Superior temporal gyrus (tissue), 1 donor: Measurements from ENCODE around the gene CXCL14.

Experiments
- DNase-seq: peaks from one replicate; pipeline ENCODE4 v3.0.0-alpha.2; 2016; ENCODE audit errors: extremely low spot score

The CXCL14 gene

DNA sequence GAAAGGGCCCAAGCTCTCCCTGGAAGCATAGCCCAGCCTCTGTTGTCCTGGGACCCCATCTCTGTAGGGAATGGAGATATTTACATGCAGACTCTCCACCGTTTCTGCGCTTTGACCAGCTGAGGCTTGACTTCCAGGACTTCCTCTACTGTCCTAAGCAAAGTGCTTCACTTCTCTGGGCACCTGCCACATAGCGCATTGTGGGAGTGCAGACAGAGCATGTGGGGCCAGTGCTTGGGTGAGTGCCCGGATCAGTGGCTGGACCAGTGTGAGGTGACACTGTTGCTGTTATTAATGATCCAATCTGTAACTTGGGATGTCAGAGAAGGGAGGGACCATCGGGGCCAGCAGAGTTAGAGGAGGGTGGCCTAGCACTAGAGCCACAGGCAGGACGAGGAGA lies 10.5 kb downstream of the CXCL14 start:
- DNase-seq: no peak

DNA sequence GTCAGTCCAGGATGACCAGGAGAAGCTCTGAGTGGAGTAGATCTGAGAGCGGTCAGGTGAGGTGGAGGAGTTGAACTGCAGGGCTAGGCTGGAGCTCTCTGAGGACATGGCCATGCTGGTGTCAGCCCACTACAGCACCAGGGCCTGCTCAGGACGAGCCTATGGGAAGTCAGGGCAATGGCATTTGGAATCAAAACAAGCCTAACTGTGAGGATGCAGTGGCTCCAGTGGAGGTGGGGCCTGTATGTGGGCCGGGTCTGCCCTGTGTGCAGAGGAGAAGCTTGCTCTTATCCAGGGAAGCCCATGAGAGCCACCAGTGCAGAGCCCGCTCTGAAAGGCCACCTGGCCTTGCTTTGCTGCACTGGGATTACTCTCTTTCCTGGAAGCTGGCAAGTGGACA lies 11.1 kb downstream of the CXCL14 start:
- DNase-seq: no peak

DNA sequence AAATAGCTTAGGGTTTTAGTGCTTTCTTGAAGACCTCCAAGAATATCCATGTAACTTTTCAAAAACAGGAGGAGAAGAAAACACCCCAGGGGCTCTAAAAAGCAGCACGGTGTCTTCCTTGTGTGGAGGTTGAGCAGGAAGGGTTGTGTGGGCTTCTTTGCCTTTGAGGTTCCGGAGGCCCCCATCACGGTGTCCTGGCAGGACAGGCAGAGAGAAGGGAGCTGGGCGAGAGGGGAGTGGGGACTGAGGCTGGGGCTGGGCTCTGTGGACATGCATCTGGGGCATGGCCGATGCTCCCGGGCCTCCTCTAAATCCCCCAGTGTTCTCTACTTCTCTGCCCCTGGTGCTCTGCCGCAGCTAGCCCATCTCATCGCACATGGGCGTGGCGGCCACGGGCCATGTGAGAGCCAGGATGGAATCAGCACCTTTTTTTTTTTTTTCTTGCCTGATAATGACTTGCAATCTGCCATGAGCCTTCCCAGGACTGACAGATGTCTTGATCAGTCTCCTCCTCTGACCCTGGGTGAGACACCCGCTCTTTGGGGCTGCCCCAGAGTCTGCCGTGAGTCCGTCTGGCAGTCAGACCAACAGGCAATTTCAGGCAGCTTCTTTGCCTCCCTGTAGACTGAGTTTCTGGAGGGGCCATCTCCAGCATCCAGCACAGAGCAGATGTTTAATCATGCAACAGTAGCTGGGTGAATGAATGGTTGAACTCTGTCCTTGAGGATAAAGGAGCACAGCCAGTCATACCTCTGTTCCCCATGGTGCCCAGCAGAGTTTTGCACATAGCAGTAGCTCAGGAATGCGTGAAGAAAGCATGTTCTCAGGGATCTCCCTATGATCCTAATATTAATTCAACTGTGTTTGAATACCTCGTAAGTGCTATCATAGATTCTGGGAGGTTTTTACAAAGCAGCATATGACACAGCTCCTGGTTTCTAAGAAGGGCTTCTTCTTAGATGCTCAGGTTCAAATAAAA lies 12.1 kb downstream of the CXCL14 start:
- DNase-seq: no peak

DNA sequence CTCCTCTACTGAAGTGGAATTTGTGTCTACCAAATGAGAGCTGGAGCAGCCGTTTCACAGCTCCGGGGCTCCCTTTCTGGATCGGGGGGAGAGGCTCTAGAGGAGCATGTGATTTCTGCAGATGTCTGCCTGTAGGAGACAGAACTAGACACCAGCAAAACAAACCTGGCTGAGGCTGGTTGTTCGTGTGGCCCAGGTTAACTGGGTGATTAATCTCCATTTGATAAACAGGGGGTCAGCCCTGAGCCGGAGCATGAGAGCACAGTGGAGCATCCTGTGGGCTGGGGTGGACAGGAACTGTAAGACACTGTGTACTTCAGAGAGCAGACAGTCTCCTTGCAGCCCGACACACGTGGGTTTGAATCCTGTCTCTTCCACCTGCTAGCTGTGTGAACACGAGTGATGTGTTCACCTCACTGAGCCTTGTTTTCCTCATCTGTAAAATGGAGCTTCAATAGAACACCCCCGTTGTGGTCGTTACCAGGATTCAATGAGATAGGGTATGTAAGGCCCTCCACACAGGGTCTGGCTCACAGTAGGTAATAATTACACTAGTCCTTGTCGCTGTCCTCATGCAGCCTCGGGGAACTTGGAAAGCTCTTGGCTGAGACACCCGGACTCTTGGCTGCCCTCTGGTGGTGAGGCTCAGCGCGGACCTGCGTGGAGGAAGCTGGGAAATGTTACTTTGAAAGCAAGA lies 12.9 kb downstream of the CXCL14 start:
- peak; percentile 72 for DNase-seq

DNA sequence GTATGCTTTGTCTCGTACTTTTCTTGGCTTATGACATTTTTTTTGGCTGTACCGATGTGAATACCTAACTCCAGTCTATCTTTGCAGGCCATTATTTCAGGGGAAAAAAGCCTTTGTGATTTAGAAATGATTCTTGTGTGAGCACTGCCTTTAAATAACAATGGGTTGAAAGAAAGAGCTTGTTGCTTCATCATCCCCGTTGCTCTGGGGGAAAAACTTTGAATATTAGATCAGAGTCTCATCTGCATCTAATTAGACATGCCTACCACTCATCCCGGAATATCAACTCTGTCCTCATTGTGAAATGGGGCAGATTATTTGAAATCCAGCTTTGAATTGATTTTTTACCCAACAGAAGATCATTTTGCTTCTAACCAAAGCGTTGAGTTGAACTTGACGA lies 13.5 kb downstream of the CXCL14 start:
- DNase-seq: no peak

DNA sequence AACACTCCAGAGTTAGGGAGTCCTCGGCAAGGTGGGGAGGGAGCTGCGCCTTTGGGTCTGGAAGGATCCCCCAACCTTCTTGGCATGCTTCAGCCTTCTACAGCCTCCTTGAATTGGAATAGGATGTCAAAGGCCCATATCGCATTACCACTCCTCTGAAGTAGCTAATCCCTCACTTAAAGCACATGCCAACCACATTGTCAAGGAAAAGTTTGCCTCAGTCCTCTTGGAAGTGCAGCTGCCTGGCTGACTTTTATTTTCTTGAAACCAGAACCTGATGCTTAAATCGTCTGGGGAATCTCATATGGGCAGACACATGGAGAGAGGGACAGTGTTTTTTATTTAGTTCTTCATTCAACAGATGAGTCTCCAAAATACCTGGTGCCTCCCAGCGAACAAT lies 14.5 kb downstream of the CXCL14 start:
- no peak for DNase-seq

DNA sequence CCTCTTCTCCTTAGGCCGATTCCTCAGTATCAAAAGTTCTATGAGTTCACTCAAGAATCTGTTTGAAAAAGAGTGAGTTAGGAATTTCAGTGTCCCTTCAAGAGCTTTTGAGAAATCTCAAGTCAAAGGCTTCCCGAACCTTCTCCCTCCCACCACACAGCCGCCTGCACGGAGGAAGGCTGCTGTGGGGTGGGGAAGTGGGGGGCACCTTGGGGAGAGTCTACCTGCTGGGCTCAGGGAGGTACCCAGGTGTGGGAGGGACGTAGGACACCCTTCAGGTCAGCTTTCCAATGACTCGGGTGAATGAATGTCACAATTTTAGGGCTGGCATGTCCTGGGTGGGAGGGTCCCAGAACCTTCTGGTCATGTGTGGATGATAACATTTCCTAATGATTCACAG lies 17.5 kb downstream of the CXCL14 start:
- DNase-seq: no peak

DNA sequence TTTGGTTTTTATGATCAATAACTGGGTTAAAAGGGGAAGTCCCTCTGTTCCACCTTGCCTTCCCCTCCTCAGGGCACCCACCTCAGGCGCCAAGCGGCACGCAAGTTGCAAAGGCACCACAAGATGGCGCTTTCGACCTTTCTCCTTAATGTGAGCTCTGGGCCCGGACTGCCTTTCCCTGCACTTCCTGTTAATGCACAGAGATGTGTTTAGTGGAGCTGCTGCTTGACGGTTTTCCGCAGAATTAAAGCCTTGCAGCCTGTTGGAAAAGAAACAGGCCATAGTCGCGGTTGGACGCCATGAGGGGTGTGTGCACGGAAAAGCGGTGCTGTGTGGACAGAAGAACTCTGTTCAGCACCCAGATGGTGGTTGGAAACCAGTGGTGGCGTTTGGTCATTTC lies 17.9 kb downstream of the CXCL14 start:
- DNase-seq: peak; percentile 95

DNA sequence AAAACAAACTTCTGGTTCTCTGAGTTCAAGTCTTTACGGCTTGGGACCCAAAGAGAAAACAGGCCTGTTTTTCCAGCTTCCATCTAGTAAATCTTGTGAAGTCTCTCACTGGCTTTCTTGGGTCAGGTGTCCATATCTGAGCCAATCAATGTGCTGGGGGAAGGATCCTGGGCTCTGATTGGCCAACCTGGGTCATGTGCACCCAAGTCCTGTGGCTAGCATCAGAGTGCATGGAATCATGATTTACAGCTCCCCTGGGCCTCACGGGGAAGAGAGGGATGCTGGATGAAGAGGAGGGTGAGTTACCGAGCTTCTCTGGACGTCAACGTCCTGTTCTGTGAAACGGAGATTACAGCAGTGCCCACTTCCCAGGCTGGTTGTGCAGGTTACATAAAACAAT lies 19.4 kb downstream of the CXCL14 start:
- no peak for DNase-seq

DNA sequence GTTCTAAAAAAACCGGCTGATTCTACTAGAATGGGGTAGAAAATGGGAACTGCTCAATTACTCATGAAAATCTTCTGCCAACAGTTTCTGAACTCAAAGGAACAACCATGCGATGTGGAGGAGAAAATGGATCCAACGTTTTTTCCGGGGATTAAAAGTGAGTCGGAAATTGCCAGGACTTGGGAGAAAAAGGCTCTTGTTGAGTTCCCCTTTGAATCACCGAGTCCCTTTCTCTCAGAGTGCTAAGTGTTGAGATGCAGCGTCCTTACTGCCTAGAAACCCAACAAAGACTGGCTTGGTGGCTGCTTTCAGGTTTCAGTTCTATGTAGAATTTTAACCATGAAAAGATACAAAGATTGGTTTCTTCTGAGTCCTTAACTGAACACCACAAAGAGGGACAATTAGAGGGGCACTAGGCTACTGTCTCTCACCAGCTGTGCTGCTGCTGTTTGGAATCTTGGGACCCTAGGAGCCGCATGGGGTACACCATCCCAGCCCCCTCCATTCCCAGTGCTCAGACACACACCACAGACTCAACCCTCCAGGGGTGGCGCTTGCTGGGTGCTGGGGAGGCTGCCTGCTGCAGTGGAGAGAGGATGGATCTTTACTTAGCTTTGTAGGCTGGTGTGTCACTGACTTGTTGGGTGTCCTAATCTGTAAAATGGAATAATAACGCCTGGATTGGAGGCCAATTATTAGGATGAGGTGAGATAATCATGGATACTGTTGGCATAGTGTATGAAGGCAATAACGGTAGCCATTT lies 21.5 kb downstream of the CXCL14 start:
- DNase-seq: peak; percentile 47

DNA sequence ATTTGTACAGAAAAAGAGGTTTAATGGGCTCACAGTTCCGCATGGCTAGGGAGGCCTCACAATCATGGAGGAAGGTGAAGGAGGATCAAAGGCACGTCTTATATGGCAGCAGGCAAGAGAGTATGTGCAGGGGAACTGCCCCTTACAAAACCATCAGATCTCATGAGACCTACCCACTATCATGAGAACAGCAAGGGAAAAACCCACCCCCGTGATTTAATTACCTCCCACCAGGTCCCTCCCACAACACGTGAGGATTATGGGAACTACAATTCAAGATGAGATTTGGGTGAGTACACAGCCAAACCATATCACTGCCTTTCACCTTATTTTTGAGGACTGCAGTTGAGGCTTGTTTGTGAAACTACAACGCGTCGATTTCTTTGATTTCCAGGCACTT lies 22.2 kb downstream of the CXCL14 start:
- DNase-seq: no peak

DNA sequence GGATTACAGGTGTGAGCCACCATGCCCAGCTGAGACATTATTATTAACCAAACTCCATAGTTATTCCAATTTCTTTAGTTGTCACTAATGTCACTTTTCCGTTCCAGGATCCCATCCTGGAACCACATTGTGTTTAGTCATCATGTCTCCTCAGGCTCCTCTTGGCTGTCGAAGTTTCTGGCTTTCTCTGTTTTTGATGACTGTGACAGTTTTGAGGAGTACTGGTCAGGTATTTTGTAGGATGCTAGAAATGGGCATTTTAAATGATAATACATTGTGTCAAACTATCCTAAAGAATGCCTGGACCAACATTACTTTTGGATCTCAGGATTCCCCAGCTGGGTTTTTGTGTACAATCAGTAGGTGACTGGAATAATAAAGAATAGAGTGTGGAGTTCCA lies 23.3 kb downstream of the CXCL14 start:
- DNase-seq: no peak

DNA sequence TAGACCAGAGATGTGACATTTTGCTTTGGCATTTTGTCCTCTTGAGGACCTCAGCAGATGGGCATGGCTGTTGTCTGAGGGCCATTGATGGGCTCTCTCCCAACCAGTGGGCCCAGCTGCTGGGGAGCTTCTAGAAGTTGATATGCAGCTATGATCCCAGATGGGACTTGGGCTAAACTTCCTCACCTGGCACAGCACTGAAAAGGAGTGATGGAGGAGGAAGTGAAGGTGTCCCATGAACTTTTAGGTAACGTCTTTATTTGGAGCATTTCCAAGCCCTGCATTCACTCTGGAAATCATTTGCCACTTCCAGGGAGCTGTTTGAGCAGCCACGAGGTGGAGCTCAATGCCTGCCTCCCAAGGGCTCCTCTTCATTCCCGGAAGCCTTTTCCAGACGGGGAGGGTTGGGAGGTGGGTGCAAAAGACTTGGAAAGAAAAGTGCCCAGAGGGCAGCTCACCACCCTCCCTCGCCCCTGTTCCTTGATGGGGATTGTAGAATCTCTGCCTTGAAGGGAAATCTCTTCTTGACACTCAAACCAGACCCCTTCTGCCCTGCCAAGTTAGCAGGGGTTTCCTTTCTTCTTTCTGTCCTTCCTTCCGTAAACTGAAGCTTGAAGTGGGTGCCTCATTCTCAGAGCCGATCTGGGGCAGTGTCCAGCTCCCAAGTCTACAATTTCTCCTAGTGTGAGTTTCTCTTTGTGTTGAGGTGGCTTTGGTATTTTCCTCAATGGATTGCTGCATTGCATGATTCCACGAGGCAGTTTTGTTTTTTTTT lies 24.9 kb downstream of the CXCL14 start:
- no peak for DNase-seq

DNA sequence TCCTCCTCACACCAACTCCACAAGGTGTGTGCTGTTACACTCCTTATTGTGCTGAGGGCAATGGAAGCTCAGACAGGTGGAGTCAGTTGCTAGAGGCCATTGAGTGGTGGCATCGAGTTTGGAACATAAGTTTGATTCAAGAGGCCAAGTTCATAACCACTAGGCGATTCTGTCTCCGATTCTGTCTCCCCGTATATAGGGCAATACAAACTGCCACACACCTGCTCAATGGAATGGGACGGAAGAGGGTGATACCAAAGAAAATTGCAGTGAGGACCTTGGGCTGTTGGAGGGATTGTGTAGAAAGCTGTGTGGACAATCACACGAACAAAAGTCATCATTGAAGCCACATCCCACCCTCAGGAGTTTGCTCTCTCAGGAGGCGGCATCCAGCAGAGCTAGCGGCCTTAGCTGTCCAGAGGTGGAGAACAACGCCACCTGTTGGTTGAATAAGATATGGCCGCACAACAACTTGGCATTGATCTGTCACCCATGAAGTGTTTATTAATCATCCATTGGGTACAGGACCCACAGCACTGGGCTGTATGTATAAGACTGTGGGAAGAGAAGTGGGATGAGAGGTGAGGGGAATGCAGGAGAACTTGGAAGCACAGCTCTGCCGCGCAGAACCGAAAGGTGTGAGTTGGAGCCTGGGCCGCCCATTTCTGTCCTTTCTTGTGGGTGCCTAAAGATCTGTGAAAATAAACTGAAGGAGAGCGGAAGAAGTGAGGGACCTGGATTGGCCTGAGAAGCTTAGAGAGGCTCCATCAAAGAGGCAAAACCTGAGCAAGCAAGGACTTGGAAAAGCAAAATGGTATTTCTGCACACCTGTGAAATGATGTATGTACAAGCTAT lies 27.0 kb downstream of the CXCL14 start:
- DNase-seq: peak; percentile 90

DNA sequence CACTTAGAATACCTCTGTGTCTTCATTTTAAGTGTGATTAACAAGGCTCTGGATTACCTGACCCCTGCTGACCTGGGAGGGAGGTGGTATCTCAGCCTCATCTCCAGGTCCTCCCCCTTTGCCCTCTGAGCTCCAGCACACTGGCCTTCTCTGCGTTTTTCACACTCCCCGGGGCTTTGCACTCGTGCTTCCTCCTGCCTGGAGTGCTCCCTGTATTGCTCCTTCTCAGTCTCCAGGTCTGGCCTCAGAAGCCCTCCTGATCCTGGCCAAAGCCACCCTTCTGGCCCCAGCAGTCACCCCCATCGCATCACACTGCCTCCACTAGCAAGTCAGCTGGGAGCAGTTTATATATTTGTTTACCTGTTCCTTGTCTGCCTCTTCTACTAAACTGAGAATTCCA lies 29.4 kb downstream of the CXCL14 start:
- DNase-seq: no peak

DNA sequence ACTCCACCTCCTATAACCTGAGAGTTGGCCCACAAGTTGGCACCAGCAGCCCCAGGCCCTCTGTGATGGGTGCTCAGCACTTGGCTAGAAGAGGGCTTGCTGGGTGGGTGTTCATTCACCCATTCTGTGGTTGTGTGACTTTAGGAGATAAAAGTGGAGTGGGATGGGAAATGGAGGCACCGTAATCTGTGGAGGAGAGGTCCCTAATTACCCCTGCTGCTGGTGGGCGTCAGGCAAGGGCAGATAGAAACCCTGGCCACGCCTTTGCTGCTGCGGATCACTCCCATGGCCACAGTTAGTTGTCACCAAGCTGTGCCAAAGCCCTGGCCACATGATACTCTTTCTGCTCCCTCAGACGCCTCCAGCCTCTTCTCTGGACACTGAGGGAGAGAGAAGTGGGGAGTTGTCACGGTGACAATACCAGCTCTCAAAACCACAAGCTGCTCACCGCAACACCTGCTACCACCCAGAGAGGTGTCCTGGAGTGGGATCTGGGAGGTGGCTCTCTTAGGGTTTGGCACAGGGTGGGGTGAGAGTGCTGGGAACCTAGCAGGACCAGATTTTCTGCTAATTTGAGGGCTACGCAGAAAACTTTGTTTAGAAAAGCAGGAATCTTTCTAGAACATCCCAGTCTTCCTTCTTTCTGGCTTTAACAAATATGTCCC lies 31.1 kb downstream of the CXCL14 start:
- DNase-seq: no peak

DNA sequence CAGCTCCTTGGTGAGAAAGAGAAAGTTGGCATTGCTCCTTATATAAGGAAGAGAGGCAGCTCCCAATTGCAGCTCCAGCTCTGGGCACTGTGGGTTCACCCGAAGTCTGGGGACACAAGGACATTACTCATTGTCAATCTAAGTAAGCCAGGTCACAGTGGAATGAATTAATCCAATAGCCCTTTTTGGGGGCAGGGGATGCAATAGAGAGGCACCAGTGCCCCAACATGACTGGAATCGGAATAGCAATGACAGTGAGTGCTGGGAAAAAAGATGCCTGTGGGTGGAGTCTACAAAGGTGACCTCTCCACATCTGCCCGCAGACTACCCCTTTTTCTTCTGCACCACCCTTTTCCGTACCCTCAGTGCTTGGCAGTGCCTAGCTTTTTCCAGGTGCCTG lies 31.9 kb downstream of the CXCL14 start:
- DNase-seq: no peak

DNA sequence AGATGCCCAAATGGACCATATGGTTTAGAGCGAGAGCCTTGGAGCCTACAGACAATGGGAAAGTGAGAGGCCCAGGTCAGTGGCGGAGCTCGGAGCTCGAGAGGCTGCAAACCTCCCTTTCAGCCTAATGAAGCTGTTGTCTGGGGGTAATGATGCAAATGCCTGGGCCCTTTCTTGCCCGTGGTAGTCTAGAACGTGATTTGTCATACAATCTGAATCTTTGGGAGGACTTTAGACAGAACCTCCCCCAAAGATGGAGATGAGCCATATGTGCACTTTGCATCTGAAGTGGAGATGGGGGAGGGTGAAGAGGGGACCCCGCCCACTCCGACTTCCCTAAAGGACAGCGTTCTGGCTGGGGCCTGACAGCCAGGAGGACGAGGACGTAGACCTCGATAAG lies 32.7 kb downstream of the CXCL14 start:
- DNase-seq: no peak

DNA sequence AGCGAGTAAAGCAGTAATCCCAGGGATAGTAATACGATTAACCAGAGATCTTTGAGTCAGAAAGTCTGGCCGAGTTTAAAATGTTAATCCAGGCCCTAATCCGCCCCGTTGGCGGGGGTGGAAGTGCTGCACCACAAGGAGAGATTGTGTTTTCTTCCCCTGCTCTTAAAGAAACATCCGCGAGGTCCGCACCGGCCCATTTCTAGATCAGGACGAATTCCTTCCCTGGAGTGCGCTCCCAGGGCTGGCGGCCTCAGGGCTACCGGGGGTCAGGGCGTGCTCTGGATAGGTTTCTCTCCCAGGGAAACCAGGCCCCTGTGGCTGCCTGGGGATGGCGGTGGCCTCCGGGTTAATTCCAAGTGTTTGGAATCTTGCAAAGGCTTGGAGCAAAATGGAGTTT lies 33.7 kb downstream of the CXCL14 start:
- no peak for DNase-seq
